Left hindlimb (tissue), 1 donor: Measurements from ENCODE around the gene KPNA4.
"Not testable (repeated sequence)": the region's sequence is repeated elsewhere in the genome, so short reads cannot be mapped to it uniquely, and the experiment has no call there.

Experiments used
- DNase-seq: peaks from one replicate; pipeline ENCODE4 v3.0.0-alpha.2; 2018

The KPNA4 gene, protein sequence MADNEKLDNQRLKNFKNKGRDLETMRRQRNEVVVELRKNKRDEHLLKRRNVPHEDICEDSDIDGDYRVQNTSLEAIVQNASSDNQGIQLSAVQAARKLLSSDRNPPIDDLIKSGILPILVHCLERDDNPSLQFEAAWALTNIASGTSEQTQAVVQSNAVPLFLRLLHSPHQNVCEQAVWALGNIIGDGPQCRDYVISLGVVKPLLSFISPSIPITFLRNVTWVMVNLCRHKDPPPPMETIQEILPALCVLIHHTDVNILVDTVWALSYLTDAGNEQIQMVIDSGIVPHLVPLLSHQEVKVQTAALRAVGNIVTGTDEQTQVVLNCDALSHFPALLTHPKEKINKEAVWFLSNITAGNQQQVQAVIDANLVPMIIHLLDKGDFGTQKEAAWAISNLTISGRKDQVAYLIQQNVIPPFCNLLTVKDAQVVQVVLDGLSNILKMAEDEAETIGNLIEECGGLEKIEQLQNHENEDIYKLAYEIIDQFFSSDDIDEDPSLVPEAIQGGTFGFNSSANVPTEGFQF

DNA sequence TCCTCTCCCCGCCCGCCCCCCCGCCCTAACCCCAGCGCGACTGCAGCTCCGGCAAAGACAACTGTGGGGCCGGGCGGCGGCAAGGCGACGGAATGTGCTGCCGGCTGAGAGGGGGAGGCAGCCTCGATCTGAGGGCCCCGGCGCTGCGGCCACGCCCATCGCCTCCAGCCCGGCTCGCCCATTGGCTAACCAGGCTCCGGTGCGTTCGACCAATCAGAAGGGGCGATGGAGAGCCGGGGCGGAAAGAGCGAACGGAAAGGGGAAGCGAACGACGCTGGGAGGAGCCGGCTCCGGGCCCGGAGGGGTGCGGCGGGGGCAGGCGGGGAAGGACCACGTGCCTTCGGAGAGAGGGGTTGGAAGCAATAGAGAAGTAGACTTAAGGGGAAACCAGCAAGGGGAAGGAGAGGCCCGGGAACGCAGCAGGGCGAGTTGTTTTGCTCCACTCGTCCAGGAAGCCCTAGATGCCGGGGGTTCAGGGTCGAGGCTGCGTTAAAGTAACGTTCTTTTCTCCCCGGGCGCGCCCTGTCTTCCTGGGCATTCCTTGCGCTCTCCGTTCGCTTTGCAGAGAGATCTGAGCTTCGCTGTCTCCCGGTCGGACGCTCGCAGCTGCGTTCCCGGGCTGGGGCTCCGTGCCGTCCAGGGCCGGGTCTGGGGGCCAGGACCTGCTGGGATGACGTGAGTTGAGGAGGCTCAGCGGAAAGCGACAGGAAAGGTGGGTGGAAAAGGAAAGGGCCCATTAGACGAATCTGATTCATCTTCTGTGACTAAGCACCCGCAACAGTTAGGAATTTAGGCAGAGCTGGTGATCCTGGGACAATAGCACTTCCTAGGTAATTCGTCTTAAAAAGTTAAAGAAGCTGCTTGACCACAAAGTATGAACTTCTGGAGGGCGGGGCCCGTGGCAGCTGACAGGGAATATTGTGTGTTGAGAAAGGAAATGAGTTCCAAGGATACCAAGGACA, at the start of gene KPNA4:
KPNA4 (minus strand) TSS at position 130 of the 962 bp plus-strand sequence. CDS start 289 bp downstream, outside the sequence.
- peak; percentile 99 for DNase-seq

DNA sequence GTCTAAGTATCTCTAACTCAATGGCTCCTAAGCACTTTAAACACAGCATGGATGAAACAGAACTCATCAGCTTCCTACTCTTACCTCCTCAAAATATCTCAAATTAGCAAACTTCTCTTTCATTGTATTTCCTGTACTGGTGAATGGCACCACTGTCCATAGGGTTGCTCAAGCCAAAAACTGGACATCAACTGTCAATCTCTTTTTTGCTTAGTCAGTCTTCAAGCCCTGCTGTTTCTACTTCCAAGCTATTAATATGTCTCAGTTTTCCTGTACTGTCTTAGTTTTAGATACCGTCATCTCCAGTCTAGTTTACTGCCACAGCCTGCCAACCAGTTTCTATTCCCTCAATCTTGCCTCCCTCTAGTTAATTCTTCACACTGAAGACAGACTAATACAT, 48.3 kb upstream of the KPNA4 start:
- no peak for DNase-seq

DNA sequence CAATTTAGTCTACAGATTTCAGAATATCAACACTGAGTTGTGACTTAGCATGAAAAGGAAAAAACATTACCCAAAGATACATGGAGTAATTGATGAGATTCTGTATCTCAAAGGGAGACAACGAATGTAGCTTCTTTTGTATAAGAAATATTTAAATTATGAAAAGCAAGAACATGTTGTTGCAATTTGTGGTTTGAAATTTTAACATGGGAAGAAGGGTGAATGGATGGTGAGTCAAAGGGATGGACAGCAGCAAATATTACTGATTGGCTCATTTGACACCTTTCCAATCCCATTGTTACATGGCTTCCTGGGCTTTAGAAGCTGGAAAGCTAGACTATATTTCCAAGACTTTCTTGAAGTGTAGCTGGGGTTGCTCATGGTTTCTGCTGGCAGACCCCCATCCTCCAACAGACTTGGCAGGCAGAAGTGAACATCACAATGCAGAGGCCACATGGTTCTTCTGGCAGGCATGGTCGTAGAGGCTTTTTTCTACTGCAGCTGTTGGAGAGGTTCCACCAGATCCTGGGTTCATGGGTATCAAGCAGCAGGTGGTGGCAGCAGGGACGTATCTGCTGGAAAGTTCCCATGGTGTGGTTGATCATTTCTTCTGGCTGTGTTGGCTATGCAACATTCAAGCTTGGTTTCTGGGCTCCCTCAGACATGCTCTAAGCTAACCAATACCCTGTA, 47.2 kb upstream of the KPNA4 start:
- DNase-seq = peak; percentile 31

DNA sequence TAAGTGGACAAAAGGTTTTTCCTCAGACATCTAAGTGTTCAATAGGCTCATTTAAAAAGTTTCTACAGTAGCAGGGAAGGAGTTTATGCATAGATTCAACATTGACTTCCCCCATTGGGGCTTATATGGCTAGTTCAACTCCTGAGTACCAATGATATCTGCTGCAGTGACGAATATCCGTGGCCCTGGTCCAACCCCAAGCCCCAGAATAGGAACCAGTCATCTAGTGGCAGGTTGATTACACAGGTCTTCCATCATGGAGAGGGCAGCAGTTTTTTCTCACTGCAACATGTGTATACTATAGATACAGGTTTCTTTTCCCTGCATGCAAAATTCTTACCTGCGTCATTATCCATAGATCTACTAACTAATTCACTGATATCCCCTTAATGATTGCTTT, 45.8 kb upstream of the KPNA4 start:
- no peak for DNase-seq

DNA sequence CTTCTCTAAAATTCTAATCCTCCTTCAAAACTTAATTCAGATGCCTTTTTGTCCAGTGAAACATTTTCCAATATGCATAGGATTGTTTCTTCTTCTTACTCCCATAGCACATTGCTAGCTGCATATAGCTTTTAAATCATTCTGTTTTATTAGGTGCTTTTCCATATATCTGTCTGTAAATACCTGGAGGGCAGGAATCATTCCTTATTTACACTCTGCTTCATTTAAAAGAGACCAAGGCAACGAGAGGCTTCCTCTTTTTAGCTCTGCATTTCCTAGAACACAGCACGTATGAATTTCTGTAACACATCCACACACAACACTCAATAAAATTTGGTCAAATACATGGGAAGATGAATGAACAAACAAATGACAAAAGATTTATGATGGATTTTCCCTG, 43.5 kb upstream of the KPNA4 start:
- DNase-seq = no peak

DNA sequence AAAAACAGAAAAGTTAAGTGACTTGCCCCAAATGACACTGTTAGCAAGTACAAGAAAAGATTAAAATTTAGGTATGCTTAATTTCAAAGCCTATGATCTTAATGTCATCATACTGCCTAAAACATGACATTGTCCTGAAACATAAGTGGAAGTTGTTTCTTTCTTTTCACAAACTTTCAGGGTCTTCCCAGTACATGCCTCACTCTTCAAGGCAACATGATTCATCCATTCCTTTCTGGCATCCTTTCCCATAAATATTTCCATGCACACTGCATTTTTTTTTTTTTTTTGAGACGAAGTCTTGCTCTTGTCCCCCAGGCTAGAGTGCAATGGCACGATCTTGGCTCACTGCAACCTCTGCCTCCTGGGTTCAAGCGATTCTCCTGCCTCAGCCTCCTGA, 42.5 kb upstream of the KPNA4 start:
- no peak for DNase-seq

DNA sequence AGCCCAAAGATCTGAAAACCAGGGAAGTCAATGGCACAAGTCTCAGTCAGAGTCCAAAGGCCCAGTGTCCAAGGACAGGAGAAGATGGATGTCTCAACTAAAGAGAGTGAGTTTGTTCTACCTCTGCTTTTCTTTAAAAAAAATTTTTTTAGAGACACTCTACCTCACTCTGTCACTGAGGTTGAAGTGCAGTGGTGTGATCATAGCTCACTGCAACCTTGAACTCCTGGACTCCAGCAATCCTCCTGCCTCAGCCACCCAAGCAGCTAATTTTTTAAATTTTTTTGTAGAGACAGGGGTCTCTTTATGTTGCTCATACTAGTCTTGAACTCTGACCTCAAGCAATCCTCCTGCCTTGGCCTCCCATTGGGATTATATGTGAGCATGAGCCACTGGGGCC, 39.9 kb upstream of the KPNA4 start:
- DNase-seq = no peak

DNA sequence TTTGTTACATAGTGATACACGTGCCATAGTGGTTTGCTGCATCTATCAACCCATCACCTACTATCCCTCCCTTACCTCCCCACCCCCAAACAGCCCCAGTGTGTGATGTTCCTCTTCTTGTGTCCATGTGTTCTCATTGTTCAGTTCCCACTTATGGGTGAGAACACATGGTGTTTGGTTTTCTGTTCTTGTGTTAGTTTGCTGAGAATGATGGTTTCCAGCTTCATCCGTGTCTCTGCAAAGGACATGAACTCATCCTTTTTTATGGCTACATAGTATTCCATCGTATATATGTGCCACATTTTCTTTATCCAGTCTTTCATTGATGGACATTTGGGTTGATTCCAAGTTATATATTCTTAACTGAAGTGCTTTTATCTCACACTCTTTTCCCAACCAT, 38.5 kb upstream of the KPNA4 start:
- not testable (repeated sequence) for DNase-seq

DNA sequence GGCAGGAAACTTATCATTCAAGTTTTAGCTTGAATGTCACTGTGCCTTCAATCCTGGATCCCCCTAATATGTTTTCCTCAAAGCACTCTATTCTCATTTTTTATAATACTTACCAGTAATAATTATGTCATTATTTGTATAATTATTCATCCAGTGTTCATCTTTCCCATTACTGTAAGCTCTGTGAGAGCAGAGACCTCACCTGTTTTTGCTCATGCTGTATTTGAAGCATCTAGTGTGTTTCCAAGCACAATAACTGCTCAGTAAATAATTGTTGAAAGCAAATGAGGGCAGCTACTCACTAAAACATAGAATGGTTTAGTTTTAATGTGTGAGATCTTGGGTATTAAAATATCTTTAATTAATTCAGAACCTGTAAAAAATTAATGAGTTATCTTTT, 36.9 kb upstream of the KPNA4 start:
- no peak for DNase-seq

DNA sequence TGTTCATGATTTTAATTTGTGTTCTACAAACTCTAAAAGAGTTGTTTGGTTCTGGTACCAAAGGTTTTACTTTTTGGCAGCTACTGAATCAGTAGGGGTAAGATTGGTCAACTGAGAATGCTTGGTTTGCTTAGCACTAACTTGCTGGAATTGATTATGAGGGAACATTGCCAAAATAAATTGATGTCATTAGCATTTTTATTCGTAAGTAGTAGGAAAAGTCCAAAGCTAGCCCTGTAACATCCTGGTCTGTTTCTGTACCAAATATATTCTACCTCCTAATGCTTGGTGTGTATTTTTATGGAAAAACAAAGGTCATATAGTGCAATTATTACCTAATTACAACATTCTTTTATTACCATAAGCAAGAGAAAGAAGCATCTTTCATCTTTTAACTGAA, 35.9 kb upstream of the KPNA4 start:
- no peak for DNase-seq

DNA sequence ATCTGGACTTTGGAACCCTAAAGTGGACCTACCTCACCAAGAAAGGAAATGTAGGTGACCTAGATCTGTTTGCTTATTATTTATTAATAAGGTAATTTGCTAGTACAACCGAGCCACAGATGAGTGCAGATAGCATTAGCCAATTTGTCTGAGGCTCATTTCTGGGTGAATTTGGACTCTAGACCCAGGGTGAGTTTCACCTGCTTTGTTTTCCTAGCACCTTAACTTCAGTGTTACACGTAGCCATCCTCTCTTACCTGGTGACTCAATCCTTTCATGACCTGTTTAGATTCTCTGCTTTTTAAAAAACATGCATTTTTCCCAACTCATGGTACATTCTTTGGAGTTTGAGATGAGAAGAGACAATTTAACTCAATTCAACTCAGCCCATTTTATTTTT, 33.5 kb upstream of the KPNA4 start:
- no peak for DNase-seq

DNA sequence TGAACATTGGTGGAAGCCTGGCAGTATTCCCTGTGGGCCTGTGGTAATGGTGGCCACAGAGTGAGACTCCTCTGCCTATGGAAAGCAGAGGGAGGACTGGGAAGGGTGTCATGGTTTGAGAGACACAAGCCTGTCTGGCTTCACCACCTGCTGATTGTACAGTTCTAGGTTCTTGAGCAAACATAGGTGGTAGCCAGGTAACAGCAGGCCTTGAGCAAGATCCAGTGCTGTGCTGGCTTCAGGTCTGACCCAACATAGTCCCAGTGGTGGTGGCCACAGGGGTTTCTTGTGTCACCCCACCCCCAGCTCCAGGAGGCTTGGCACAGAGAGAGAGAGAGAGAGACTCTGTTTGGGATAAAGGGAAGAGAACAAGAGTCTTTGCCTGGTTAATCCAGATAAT, 22.7 kb upstream of the KPNA4 start:
- no peak for DNase-seq

DNA sequence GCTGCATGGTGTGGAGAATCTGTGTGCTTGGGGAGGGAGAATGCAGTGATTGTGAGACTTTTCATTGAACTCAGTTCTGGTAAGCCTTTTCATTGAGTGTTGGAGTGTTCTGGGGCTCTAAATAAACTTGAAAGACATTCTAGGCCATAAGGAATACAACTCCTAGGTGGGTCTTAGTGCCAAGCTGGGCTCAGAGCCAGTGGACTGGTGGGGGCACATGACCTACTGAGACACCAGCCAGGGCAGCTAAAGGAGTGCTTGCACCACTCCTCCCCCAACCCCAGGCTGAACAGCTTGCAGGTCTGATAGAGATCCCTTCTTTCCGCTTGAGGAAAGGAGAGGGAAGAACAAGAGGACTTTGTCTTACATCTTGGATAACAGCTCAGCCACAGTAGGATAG, 21.7 kb upstream of the KPNA4 start:
- no peak for DNase-seq

DNA sequence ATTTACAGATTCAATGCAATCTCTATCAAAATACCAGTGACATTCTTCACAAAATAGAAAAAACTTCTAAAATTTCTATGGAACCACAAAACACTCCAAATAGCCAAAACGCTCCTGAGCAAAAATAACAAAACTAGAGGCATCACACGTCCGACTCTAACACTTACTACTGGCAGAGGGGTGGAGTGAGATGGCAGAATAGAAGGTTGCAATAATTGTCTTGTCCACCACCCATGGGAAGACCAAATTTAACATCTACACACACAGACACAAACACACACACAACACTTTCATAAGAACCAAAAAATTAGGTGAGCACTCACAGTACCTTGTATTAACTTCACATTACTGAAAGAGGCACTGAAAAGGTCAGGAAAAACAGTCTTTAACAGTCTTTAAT, 21.3 kb upstream of the KPNA4 start:
- no peak for DNase-seq

DNA sequence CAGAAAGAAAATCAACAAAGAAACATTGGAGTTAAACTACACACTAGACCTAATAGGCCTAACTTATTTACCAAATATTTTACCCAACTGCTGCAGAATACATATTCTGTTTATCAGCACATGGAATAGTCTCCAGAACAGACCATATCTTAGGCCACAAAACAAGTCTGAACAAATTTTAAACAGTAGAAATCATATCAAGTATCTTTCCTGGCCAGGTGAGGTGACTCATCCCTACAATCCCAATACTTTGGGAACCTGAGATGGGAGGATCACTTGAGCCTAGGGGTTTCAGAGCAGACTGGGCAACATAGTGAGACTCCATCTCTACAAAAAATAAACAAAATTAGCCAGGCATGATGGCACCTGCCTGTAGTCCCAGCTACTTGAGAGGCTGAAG, 18.1 kb upstream of the KPNA4 start:
- DNase-seq = no peak

DNA sequence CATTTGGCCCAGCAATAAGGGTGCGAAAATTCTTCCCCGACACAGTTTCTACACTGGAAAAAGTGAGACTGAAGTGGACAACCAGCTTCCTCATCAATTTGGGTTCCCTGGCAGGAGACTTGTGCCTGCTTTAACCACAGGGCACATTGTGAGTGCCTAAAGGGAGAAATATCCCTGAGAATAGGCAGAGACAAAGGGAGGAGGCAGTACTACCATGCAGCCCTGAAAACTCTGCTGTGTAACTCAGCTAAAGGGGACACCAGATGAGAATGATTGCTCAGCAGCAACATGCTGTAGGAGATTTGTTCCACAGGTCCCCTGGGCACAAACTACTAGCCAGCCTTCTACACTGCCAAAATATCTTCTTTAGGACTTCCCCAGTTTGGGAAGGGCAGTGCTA, 15.6 kb upstream of the KPNA4 start:
- no peak for DNase-seq

DNA sequence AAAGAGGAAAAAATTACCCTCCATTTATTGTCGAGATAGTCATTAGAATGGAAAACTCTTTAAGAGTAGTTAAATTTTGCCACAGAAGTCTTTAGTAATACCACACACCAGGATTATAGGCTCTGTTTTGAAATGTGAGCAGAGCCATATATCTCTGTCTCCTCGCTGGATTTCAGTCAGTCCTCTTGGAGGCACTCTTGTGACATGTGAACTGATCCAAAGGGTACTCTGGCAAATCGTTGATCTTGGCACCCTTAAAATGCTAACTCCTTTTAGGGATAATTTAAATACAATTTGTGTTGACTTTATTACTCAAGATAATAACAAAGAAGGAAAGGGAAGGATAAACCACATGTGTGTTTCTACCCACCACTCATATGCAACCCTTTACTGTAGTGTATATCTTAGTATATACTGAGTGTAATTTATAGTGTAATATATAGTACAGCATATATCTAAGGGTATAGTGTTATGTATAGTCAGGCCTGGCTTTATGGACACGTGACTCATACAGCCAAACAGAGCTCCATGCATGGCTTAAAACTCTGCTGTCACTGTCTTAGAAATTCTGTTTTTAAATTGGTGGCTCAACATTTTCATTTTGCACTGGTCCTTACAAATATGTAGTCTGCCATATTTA, 12.3 kb upstream of the KPNA4 start:
- no peak for DNase-seq

DNA sequence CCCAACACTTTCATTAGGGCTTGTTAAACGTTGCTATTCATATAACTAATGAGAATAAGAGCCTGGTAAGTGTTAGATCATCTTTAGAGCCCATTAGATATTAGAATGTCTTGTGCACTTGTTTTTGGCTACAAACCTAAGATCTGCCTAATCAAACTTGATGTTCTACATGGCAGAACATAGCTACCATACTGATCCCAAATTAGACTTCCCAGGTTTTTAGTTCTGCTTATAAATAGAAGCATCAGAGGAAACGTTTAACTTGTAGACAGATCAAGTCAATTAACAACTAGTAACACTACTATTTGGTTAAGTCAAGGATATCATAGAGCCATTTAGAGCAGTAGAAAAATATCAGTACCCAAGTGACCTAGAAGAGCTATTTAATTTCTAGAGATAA, 11.7 kb upstream of the KPNA4 start:
- DNase-seq = no peak

DNA sequence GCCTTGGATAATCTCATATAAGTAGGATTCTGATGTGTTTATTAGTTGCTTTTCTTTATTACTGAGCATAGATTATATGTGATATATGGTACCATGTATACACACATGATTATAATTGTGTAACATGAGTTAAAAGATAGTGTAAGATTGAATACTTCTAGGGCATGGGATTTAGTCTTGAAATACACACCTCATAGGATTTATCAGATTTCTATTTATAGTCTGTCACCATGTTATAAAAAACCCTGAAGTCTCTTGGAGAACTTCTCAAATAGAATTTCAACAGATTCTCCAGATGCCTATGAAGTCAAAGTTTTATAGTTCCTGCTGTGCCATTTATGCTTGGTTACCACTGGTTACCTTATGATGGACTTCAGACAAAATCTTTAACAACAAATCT, 11.2 kb upstream of the KPNA4 start:
- no peak for DNase-seq

DNA sequence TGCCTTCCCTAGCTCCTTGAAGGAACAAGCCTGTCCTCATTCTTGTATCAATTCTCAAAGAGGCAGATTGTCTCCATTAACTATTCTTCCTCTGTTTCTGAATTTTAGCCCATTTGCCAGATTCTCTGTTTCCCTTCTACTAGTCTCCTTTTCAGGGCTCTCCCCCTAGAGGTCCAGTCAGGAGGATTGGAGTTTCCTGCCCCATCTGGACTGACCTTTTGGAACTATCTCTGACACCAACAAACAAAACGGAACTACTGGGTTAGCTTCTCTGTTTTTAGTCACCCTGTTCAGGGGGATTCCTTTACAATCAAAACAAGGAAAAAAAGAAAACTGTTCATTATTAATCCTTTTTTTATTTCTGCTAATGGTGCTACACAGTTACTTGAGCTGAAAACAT, 10.2 kb upstream of the KPNA4 start:
- DNase-seq = no peak

DNA sequence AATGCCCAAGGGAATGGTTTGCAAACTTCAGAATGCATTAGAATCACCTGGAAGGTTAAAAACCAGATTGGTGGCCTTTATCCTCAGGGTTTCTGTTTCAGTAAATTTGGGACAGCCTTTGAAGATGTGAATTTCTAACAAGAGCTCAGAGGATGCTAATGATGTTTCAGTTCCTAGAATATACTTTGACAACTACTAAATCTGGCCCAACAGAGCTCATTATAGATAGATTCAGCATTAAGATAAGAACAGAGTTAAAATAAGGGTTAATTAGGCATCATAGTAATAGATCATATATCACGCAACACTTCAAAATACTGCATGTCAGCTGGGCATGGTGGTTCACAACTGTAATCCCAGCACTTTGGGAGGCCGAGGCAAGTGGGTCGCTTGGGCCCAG, 9.3 kb upstream of the KPNA4 start:
- no peak for DNase-seq

DNA sequence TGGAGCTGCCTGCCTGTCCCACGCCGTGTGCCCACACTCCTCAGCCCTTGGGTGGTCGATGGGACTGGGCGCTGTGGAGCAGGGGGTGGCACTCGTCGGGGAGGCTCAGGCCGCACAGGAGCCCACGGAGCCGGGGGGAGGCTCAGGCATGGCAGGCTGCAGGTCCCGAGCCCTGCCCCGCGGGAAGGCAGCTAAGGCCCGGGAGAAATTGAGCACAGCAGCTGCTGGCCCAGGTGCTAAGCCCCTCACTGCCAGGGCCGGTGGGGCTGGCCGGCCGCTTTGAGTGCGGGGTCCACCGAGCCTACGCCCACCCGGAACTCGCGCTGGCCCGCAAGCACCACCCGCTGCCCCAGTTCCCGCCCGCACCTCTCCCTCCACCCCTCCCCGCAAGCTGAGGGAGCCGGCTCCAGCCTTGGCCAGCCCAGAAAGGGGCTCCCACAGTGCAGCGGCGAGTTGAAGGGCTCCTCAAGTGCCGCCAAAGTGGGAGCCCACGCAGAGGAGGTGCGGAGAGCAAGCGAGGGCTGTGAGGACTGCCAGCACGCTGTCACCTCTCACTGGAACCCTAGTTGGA, 8.7 kb upstream of the KPNA4 start:
- not testable (repeated sequence) for DNase-seq
